ENCODE data around the gene ARPC3.
A peak's percentile ranks its signal among the peaks of the same experiment; 100 is the strongest.
"Not testable (repeated sequence)": the region's sequence is repeated elsewhere in the genome, so short reads cannot be mapped to it uniquely, and the experiment has no call there.

Gene ARPC3

GRCh38 chr12:110449799-110450497, at the start of gene ARPC3:
ARPC3 (minus strand) TSS chr12:110450337; CDS start chr12:110450260, 77 bp downstream.
- DNase-seq (ENCODE audit: low read depth): peak; percentile 92

- no peak for DNase-seq (ENCODE audit: low read depth)
These were observed 49.0 kb upstream of the ARPC3 start for GRCh38 chr12:110498984-110499706.

- DNase-seq (ENCODE audit: low read depth): no peak
These were observed 25.3 kb upstream of the ARPC3 start for GRCh38 chr12:110475426-110475825.

- DNase-seq (ENCODE audit: low read depth): peak; percentile 89
These were observed 18.3 kb upstream of the ARPC3 start, which contains the start of the genes FAM216A and GPN3 for GRCh38 chr12:110468214-110469048. FAM216A (plus strand) TSS chr12:110468845; CDS start chr12:110468876, 31 bp downstream. GPN3 (minus strand) TSS chr12:110468257; CDS start chr12:110468203, 54 bp downstream.

- no peak for DNase-seq (ENCODE audit: low read depth)
These were observed 17.7 kb upstream of the ARPC3 start for GRCh38 chr12:110467847-110468213.

- no peak for DNase-seq (ENCODE audit: low read depth)
These were observed 16.7 kb upstream of the ARPC3 start for GRCh38 chr12:110466791-110467190.

GRCh38 chr12:110465765-110466164, 15.6 kb upstream of the ARPC3 start:
- DNase-seq (ENCODE audit: low read depth): not testable (repeated sequence)

GRCh38 chr12:110465024-110465423, 14.9 kb upstream of the ARPC3 start:
- no peak for DNase-seq (ENCODE audit: low read depth)

GRCh38 chr12:110461189-110461588, 11.1 kb upstream of the ARPC3 start:
- DNase-seq (ENCODE audit: low read depth): not testable (repeated sequence)

GRCh38 chr12:110458756-110459155, 8.6 kb upstream of the ARPC3 start:
- DNase-seq (ENCODE audit: low read depth): no peak

GRCh38 chr12:110453569-110454296, 3.6 kb upstream of the ARPC3 start:
- DNase-seq (ENCODE audit: low read depth): no peak

- DNase-seq (ENCODE audit: low read depth): no peak
These were observed 1.1 kb upstream of the ARPC3 start for GRCh38 chr12:110451263-110451662.

GRCh38 chr12:110444455-110444854, 5.7 kb downstream of the ARPC3 start:
- no peak for DNase-seq (ENCODE audit: low read depth)

- DNase-seq (ENCODE audit: low read depth): no peak
These were observed 13.9 kb downstream of the ARPC3 start for GRCh38 chr12:110436231-110436630.

- DNase-seq (ENCODE audit: low read depth): no peak
These were observed 18.1 kb downstream of the ARPC3 start for GRCh38 chr12:110431957-110432587.

GRCh38 chr12:110429676-110430075, 20.5 kb downstream of the ARPC3 start:
- DNase-seq (ENCODE audit: low read depth): not testable (repeated sequence)

GRCh38 chr12:110426406-110426805, 23.7 kb downstream of the ARPC3 start:
- DNase-seq (ENCODE audit: low read depth): no peak

GRCh38 chr12:110424237-110424636, 25.9 kb downstream of the ARPC3 start:
- DNase-seq (ENCODE audit: low read depth): no peak

- DNase-seq (ENCODE audit: low read depth): no peak
These were observed 28.4 kb downstream of the ARPC3 start for GRCh38 chr12:110421701-110422100.

GRCh38 chr12:110421159-110421661, 28.9 kb downstream of the ARPC3 start:
- no peak for DNase-seq (ENCODE audit: low read depth)

- not testable (repeated sequence) for DNase-seq (ENCODE audit: low read depth)
These were observed 29.5 kb downstream of the ARPC3 start for GRCh38 chr12:110420644-110421043.

Measured in activated T-helper 9 cell treated with anti-CD3 and anti-CD28 coated beads, Interleukin-2, amount 50 U/mL, for 16 hours (primary cell).